Ovary (tissue), 9 donors: Measurements from ENCODE around the gene PSMA6. TPM values are rescaled to one million over a fixed set of nuclear protein-coding genes. Genes with fewer than 3 reads are reported as not detected.
"Not testable (repeated sequence)": the region's sequence is repeated elsewhere in the genome, so short reads cannot be mapped to it uniquely, and the experiment has no call there.

ENCODE experiments used
- DNase-seq, 5 donors: peaks; one replicate each; pipeline ENCODE4 v3.0.0-alpha.2; 2019 to 2020
- H3K27ac ChIP-seq, 2 donors: fragments of 200-600 bp; one replicate each; pipeline versions ENCODE4 v1.5.1 to v1.8.0; 2019 to 2022
- H3K27me3 ChIP-seq: fragments of 200-600 bp; one replicate; pipeline ENCODE4 v1.8.0; 2022
- H3K36me3 ChIP-seq: fragments of 200-600 bp; sonication (generic); one replicate; pipeline ENCODE4 v1.5.1; 2019
- H3K4me1 ChIP-seq: one replicate; pipeline ENCODE4 v1.8.1; 2013; ENCODE audit warnings: mild to moderate bottlenecking, moderate library complexity; ENCODE audit not compliant: insufficient read depth
- H3K4me3 ChIP-seq: fragments of 200-600 bp; sonication (generic); one replicate; pipeline ENCODE4 v1.5.1; 2017
- H3K9me3 ChIP-seq, 2 donors: fragments of 200-600 bp in 1 of 2; sonication (generic) in 1 of 2; one replicate each; pipeline versions ENCODE4 v1.5.1 to v1.8.1; 2013 to 2019; ENCODE audit warnings: mild to moderate bottlenecking in 1 of 2, moderate library complexity in 1 of 2
- EP300 ChIP-seq: sonication (generic); formaldehyde crosslinking; IDR thresholded peaks from one replicate; pipeline ENCODE4 v1.6.1; 2017; ENCODE audit warnings: antibody characterized with exemption
- POLR2A ChIP-seq: fragments of 450-650 bp; IDR thresholded peaks from one replicate; pipeline ENCODE4 v1.6.1; 2017; ENCODE audit warnings: antibody characterized with exemption, mild to moderate bottlenecking, moderate library complexity
- WGBS, 3 donors: extraction: QIAGEN DNeasy Blood & Tissue Kit in 1 of 3; methylation state at CpG; one replicate each; pipeline versions ENCODE4 v1.1.5 to v1.1.7; 2013 to 2017; 5-methylcytosine and 5-hydroxymethylcytosine counted together
- intact Hi-C, 4 donors: fragments of 100-400 bp; cut with DNase I; formaldehyde crosslinking; loops; one replicate each; pipeline versions ENCODE4 v1.11.0 to v1.15.1; 2022 to 2023
- polyA plus RNA-seq, 2 donors: library from polyadenylated mRNA; stranded (reverse); fragments of 200-250 nt in 1 of 2; fragments of 350-450 nt in 1 of 2; fragmentation: Illumina TruSeq in 1 of 2; extraction: RNeasy Lipid Tissue Mini Kit (QIAGEN cat#74804) in 1 of 2; gene quantifications; one replicate each; pipeline ENCODE4 v1.2.3, GENCODE V29; 2013 to 2014
- total RNA-seq, 7 donors: library from RNA; depleted of rRNA in 2 of 7; stranded (reverse); fragments of >200 nt in 2 of 7; fragmentation: NEBNext Ultra II Directional in 3 of 7; extraction: Animal tissue kit (Norgen Biotek cat#: 25700) in 3 of 7; gene quantifications; one replicate each; pipeline versions ENCODE4 v1.1.0 to v1.2.4, GENCODE V29; 2016 to 2023
- TF ChIP-seq, protein P1 (sequence below), 3 donors: fragments of 450-650 bp in 2 of 3; fragments of 200-600 bp in 1 of 3; IDR thresholded peaks; one replicate each; pipeline versions ENCODE4 v1.5.1 to v1.8.0; 2016 to 2022; ENCODE audit warnings: antibody characterized with exemption in 3 of 3, mild to moderate bottlenecking in 1 of 3
- donor health status: DM: no; HTN: no; CAD: no; lungs with moderate emphysema.
- donor health status: DM: no; HTN: no; CAD: no.
- donor health status: Bipolar disorder and iron deficiency.
- donor health status: DM: yes; HTN: yes; CAD: no.
- donor health status: DM: no; HTN: no; CAD: no.
- donor health status: DM: yes; HTN: yes; CAD: no.

The PSMA6 gene
- total and polyA plus RNA-seq, 9 donors: 85.2 to 157 (median 102) TPM

DNA sequence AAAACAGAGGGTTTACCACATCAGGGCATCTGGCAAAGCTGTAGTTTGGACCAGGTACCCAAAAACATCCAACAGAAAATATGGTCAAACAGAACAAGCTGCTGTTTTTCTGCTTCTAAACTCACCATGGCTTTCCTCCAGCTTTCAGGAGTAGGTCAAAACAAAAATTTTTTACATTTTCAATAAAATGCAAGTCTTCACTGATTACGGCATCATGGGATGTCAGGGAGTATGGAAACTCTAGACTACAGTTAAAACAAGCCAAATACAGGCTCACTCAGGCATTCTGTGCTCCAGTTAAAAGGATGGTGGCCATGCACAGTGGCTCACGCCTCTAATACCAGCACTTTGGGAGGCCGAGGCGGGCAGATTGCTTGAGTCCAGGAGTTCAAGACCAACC is 47.1 kb upstream of the PSMA6 start:
- TF ChIP-seq EP300 (no peak), POLR2A (no peak)
- TF ChIP-seq, protein P1, sequence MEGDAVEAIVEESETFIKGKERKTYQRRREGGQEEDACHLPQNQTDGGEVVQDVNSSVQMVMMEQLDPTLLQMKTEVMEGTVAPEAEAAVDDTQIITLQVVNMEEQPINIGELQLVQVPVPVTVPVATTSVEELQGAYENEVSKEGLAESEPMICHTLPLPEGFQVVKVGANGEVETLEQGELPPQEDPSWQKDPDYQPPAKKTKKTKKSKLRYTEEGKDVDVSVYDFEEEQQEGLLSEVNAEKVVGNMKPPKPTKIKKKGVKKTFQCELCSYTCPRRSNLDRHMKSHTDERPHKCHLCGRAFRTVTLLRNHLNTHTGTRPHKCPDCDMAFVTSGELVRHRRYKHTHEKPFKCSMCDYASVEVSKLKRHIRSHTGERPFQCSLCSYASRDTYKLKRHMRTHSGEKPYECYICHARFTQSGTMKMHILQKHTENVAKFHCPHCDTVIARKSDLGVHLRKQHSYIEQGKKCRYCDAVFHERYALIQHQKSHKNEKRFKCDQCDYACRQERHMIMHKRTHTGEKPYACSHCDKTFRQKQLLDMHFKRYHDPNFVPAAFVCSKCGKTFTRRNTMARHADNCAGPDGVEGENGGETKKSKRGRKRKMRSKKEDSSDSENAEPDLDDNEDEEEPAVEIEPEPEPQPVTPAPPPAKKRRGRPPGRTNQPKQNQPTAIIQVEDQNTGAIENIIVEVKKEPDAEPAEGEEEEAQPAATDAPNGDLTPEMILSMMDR (IDR thresholded peaks at IDR 0.05): no peak
- intact Hi-C loops: no loop called here
- 62 to 72% (median 64%) methylated on average over 4 of the region's 4 CpGs for WGBS, 3 donors
- no peak for DNase-seq
- Histone ChIP-seq H3K4me3 (no peak overlapping the region), H3K36me3 (no peaks in the 10 kb centered on the region), H3K27me3 (no peaks in the 10 kb centered on the region), H3K27ac (no peak overlapping the region), H3K9me3 (no peaks in the 10 kb centered on the region), H3K4me1 (no peaks in the 10 kb centered on the region)

DNA sequence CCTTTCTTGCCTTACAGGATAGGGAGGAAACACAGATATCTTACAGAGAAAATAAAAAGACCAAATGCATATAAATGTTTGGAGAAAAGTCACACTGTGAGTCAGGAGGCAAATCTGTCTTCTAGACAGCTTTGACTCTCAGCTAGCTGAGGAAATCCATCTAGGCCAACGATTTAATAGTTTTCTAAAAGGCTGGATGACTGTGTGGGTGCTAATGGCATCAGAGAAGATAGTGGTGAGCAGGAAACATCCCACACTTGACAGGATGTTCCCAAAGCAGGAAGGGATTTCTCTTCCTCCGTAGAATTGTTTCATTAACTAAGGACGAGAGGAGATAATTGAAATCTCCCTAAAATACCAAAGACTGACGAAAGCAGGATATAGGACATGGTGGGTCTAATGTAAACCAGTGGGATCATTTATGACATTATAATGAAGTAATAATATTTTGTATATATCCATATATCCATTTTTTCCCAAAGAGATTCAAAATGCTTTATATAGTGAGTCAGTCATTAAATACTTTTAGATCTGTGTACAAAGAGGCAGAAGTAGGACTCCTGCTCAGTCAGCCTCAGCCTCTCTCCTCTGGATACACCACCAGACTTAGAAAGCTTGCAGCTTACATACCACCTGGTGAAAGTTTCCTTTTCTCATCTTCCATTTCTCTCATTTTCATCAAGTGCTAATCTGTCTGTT is 44.3 kb upstream of the PSMA6 start:
- Histone ChIP-seq H3K4me1 (no peaks in the 10 kb centered on the region), H3K27ac (no peak overlapping the region), H3K36me3 (no peaks in the 10 kb centered on the region), H3K4me3 (no peak overlapping the region), H3K9me3 (no peaks in the 10 kb centered on the region), H3K27me3 (no peaks in the 10 kb centered on the region)
- DNase-seq: no peak
- TF ChIP-seq, protein P1 (IDR thresholded peaks at IDR 0.05): no peak
- TF ChIP-seq EP300 (no peak), POLR2A (no peak)
- 22 to 27% (median 24%) methylated on average over 4 of the region's 4 CpGs for WGBS, 3 donors
- intact Hi-C loops: no loop called here

DNA sequence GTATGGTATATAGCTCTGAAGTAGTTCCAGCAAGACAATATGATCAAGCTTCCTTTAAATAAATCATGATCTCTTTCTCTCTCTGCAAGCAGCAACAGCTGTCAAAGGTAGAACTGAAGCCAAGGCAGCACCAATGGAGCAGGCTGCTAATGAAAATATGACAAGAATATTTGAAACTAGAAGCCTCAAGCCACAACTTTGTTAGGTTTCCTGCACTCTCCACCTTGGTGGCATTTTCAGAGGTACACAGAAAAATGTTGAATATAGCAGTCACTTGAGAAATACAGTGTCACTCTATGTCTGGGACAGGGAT is 43.8 kb upstream of the PSMA6 start:
- H3K36me3 ChIP-seq: no peaks in the 10 kb centered on the region
- H3K4me3 ChIP-seq: no peak overlapping the region
- intact Hi-C loops: no loop called here
- no peaks in the 10 kb centered on the region for H3K9me3 ChIP-seq
- H3K4me1 ChIP-seq: no peaks in the 10 kb centered on the region
- TF ChIP-seq POLR2A (no peak), EP300 (no peak)
- TF ChIP-seq, protein P1 (IDR thresholded peaks at IDR 0.05): no peak
- DNase-seq: no peak
- H3K27me3 ChIP-seq: no peaks in the 10 kb centered on the region
- H3K27ac ChIP-seq: no peak overlapping the region

DNA sequence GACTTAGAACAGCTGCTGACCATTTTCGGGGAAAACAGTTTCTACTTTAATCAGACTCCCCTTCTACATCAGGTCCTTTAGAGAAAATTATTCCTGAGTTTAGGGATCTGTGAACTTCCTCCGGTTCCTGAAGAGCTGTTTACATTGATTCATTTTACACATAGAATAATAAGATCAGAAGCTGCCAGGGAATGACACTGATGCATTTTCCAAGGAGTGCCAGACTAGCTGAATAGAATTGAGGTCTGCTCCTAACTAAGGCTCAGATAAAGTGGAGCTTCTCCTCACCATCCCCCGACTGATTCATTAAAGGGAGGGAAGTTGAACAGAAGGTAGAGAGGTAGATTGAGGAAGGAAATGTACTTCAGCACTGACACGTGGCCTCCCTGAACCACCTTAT is 41.9 kb upstream of the PSMA6 start:
- no peaks in the 10 kb centered on the region for H3K36me3 ChIP-seq
- no peak for TF ChIP-seq EP300
- H3K9me3 ChIP-seq: no peaks in the 10 kb centered on the region
- WGBS, 3 donors: 81 to 83% (median 82%) methylated on average over 4 of the region's 4 CpGs
- H3K4me3 ChIP-seq: no peak overlapping the region
- no peak for DNase-seq
- intact Hi-C loops: no loop called here
- no peak overlapping the region for H3K27ac ChIP-seq
- no peaks in the 10 kb centered on the region for H3K27me3 ChIP-seq
- H3K4me1 ChIP-seq: no peaks in the 10 kb centered on the region

DNA sequence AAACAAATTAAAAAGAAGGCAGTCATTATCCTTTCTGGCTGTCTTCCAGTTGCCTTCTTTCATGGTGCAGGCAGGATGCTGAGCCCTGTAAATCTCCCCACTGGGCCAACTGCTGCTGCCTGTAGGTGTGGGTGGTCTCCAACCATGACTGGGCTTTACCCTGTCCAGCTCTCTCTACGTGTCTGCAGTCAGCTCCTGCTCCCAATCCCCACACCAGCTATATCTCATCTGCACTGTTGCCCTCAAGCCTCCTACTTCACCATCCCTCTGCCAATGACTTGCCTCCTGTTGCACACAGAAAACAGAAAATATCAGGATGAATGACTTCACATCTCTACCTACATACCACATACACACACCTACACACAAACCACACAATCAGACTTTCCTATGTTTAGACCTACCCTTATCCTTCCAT is 39.7 kb upstream of the PSMA6 start:
- H3K4me1 ChIP-seq: no peaks in the 10 kb centered on the region
- H3K27me3 ChIP-seq: no peaks in the 10 kb centered on the region
- intact Hi-C loops: no loop called here
- H3K36me3 ChIP-seq: no peaks in the 10 kb centered on the region
- WGBS, 3 donors: 33 to 65% (median 55%) methylated on average over 1 of the region's 1 CpG
- no peak overlapping the region for H3K27ac ChIP-seq
- no peak for DNase-seq
- H3K9me3 ChIP-seq: no peaks in the 10 kb centered on the region
- no peak overlapping the region for H3K4me3 ChIP-seq
- no peak for TF ChIP-seq EP300
- TF ChIP-seq POLR2A: no peak
- TF ChIP-seq, protein P1 (IDR thresholded peaks at IDR 0.05): no peak

DNA sequence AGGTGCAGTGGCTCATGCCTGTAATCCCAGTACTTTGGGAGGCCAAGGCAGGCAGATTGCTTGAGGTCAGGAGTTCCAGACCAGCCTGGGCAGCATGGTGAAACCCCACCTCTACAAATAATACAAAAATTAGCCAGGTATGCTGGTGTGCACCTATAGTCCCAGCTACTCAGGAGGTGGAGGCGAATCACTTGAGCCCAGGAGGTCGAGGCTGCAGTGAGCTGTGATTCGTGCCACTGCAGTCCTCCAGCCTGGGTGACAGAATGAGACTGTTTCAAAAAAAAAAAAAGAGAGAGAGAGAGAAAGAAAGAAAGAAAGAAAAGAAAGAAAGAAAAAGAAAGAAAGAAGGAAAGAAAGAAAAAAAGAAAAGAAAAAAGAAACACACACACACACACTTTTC is 39.1 kb upstream of the PSMA6 start:
- H3K4me3 ChIP-seq, intact Hi-C loops, H3K4me1 ChIP-seq, H3K27ac ChIP-seq, H3K9me3 ChIP-seq, H3K27me3 ChIP-seq, DNase-seq, H3K36me3 ChIP-seq: not testable (repeated sequence)
- WGBS, 3 donors: 94 to 98% (median 97%) methylated on average over 3 of the region's 3 CpGs

DNA sequence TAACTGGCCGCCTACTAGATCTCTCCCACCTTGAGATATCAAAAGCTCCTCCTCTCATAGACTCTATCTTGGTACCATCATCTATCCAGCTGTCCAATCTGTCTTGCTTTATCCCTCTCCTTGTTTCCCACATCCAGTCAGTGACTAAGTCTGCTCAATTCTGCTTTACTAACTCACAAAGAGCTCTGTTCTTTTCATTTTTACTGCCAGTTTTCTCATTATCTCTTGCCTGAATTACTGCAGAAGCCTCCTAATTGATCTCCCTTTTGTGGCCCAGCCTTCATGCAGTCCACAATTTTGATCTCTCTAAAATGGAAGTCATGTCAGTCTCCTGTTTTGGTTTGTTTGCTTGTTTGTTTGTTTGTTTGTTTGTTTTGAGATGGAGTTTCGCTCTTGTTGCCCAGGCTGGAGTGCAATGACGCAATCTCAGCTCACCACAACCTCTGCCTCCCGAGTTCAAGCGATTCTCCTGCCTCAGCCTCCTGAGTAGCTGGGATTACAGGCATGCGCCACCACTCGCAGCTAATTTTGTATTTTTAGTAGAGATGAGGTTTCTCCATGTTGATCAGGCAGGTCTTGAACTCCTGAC is 38.1 kb upstream of the PSMA6 start:
- H3K36me3 ChIP-seq, H3K27ac ChIP-seq, intact Hi-C loops, H3K27me3 ChIP-seq, H3K9me3 ChIP-seq, H3K4me1 ChIP-seq, H3K4me3 ChIP-seq, DNase-seq: not testable (repeated sequence)
- 91 to 96% (median 95%) methylated on average over 7 of the region's 7 CpGs for WGBS, 3 donors
